Loucy (cell line): Measurements from ENCODE around the gene D2HGDH.

Experiments
- H2AFZ ChIP-seq: fragments of 200-600 bp; sonication (generic); 2 replicates; pipeline ENCODE4 v1.6.0; 2016; ENCODE audit warnings: antibody characterized with exemption, mild to moderate bottlenecking, low read length, moderate library complexity
- H3F3A ChIP-seq: fragments of 200-600 bp; 2 replicates; pipeline ENCODE4 v1.6.0; 2016; ENCODE audit warnings: antibody characterized with exemption, low read depth, mild to moderate bottlenecking
- H3K27me3 ChIP-seq: fragments of 200-600 bp; sonication (generic); 2 replicates; pipeline ENCODE4 v1.6.1; 2014; ENCODE audit warnings: low read length, mild to moderate bottlenecking; ENCODE audit not compliant: insufficient read depth, poor library complexity, severe bottlenecking
- H3K36me3 ChIP-seq: fragments of 200-600 bp; sonication (generic); 2 replicates; pipeline ENCODE4 v1.6.1; 2016; ENCODE audit warnings: low read length; ENCODE audit not compliant: insufficient read depth
- H3K4me1 ChIP-seq: fragments of 200-600 bp; sonication (generic); 2 replicates; pipeline ENCODE4 v1.5.1; 2014; ENCODE audit warnings: low read length, mild to moderate bottlenecking; ENCODE audit not compliant: insufficient read depth, poor library complexity, severe bottlenecking
- H3K4me2 ChIP-seq: fragments of 200-600 bp; sonication (generic); 2 replicates; pipeline ENCODE4 v1.6.0; 2014; ENCODE audit warnings: antibody characterized with exemption, low read length, low read depth, mild to moderate bottlenecking; ENCODE audit not compliant: poor library complexity, severe bottlenecking
- H3K4me3 ChIP-seq: fragments of 200-600 bp; sonication (generic); 2 replicates; pipeline ENCODE4 v1.5.1; 2014; ENCODE audit warnings: low read length, mild to moderate bottlenecking, mixed read lengths; ENCODE audit not compliant: poor library complexity, severe bottlenecking
- H3K79me2 ChIP-seq: fragments of 200-600 bp; sonication (generic); 2 replicates; pipeline ENCODE4 v1.6.1; 2014; ENCODE audit warnings: low read length; ENCODE audit not compliant: insufficient read depth
- H3K9ac ChIP-seq: fragments of 200-600 bp; sonication (generic); 2 replicates; pipeline ENCODE4 v1.6.0; 2014; ENCODE audit warnings: mild to moderate bottlenecking, low read depth, low read length, moderate library complexity; ENCODE audit not compliant: poor library complexity, severe bottlenecking
- H3K9me2 ChIP-seq: fragments of 200-600 bp; sonication (generic); replicated peaks from 2 replicates; pipeline ENCODE4 v1.6.1; 2016; ENCODE audit warnings: low read depth, low read length, mixed read lengths
- H3K9me3 ChIP-seq: fragments of 200-600 bp; sonication (generic); 2 replicates; pipeline ENCODE4 v1.6.1; 2014; ENCODE audit warnings: mild to moderate bottlenecking, antibody characterized with exemption, low read length, low read depth; ENCODE audit not compliant: insufficient read depth
- H4K20me1 ChIP-seq: fragments of 200-600 bp; sonication (generic); 2 replicates; pipeline ENCODE4 v1.6.0; 2014; ENCODE audit warnings: antibody characterized with exemption, low read length, mild to moderate bottlenecking; ENCODE audit not compliant: insufficient read depth, poor library complexity, severe bottlenecking
- CTCF ChIP-seq: fragments of 200-600 bp; sonication (generic); conservative IDR thresholded peaks from 2 replicates; pipeline ENCODE4 v1.5.1; 2014; ENCODE audit warnings: mild to moderate bottlenecking, antibody characterized with exemption, low read length
- EZH2phosphoT487 ChIP-seq: fragments of 200-600 bp; IDR thresholded peaks from 2 replicates; pipeline ENCODE4 v1.6.1; 2018; ENCODE audit warnings: antibody characterized with exemption, mild to moderate bottlenecking, moderate library complexity, borderline replicate concordance

D2HGDH gene

GRCh38 chr2:241813644-241814392 lies 79.4 kb downstream of the D2HGDH start:
- no peak for TF ChIP-seq EZH2phosphoT487
- TF ChIP-seq CTCF, result no peak
- Histone ChIP-seq H3K9me2 (no peaks in the 10 kb centered on the region), H3K4me3 (no peak overlapping the region), H3K9me3 (no peaks in the 10 kb centered on the region), H2AFZ (no peak overlapping the region), H3K9ac (no peak overlapping the region), H4K20me1 (no peaks in the 10 kb centered on the region), H3K4me2 (peak overlapping the region; percentile 8), H3K4me1 (no peaks in the 10 kb centered on the region), H3K36me3 (no peaks in the 10 kb centered on the region), H3K79me2 (no peaks in the 10 kb centered on the region), H3K27me3 (no peaks in the 10 kb centered on the region), H3F3A (no peaks in the 10 kb centered on the region)

- Histone ChIP-seq H3K9me3 (no peaks in the 10 kb centered on the region), H2AFZ (no peak overlapping the region), H3K4me1 (no peaks in the 10 kb centered on the region), H3F3A (no peaks in the 10 kb centered on the region), H3K9me2 (no peaks in the 10 kb centered on the region), H3K27me3 (no peaks in the 10 kb centered on the region), H3K4me3 (no peak overlapping the region), H3K79me2 (no peaks in the 10 kb centered on the region), H3K4me2 (no peak overlapping the region), H3K9ac (no peak overlapping the region), H4K20me1 (no peaks in the 10 kb centered on the region), H3K36me3 (no peaks in the 10 kb centered on the region)
- TF ChIP-seq EZH2phosphoT487, result no peak
These were observed 79.9 kb downstream of the D2HGDH start for GRCh38 chr2:241814393-241814642.

- H3K27me3 ChIP-seq, result no peaks in the 10 kb centered on the region
- no peak overlapping the region for H3K4me2 ChIP-seq
- no peaks in the 10 kb centered on the region for H4K20me1 ChIP-seq
- H2AFZ ChIP-seq, result no peak overlapping the region
- no peaks in the 10 kb centered on the region for H3K9me3 ChIP-seq
- no peak overlapping the region for H3K4me3 ChIP-seq
- no peaks in the 10 kb centered on the region for H3F3A ChIP-seq
- H3K36me3 ChIP-seq, result no peaks in the 10 kb centered on the region
- no peaks in the 10 kb centered on the region for H3K4me1 ChIP-seq
- TF ChIP-seq CTCF (no peak), EZH2phosphoT487 (no peak)
- no peaks in the 10 kb centered on the region for H3K9me2 ChIP-seq
- H3K9ac ChIP-seq, result no peak overlapping the region
- no peaks in the 10 kb centered on the region for H3K79me2 ChIP-seq
These were observed 80.4 kb downstream of the D2HGDH start for GRCh38 chr2:241814643-241815476.
